NCI-H1092 (cell line): Measurements from ENCODE around the gene ABCC11.
"Not testable (repeated sequence)": the region's sequence is repeated elsewhere in the genome, so short reads cannot be mapped to it uniquely, and the experiment has no call there.

Source experiments
- DNase-seq: peaks from one replicate; lab custom pipeline; 2025; lab: John Stamatoyannopoulos, UW

Gene ABCC11

DNA sequence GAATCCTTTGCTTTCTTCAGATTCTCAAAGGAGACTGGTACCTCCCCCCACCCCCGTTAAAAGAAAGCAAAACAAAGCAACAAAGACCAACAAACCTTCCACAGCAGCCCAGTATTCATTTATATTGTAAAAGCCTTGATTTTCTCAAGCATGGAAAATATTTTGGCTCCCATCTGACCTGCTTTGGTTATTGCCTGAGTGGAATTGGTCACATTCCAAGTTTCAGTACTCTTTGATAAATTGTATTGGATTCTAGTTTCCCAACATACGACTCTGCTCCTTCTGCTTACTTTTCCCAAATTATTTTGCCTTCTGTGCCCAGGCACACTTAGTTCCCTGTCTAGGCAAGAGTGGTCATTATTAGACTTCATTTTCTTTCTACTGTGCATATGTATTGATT is 1.3 kb downstream of the ABCC11 start:
- DNase-seq: no peak

DNA sequence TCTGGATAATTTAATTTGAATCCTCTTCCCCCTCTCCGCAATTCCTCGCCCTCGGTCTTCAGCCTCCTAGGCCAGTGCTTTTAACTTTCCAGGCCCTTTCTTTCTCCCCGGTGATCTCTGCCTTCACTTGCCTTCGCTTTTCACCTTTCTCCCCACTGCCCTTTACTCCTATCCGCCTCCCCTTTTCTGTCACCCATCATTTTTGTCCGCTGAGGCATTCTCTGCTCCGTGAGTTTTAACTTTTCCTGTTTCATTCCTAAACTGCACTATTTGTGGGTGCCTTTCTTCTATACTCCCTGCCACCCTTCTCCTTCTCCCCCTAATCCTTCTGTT is 2.5 kb downstream of the ABCC11 start:
- DNase-seq: no peak

DNA sequence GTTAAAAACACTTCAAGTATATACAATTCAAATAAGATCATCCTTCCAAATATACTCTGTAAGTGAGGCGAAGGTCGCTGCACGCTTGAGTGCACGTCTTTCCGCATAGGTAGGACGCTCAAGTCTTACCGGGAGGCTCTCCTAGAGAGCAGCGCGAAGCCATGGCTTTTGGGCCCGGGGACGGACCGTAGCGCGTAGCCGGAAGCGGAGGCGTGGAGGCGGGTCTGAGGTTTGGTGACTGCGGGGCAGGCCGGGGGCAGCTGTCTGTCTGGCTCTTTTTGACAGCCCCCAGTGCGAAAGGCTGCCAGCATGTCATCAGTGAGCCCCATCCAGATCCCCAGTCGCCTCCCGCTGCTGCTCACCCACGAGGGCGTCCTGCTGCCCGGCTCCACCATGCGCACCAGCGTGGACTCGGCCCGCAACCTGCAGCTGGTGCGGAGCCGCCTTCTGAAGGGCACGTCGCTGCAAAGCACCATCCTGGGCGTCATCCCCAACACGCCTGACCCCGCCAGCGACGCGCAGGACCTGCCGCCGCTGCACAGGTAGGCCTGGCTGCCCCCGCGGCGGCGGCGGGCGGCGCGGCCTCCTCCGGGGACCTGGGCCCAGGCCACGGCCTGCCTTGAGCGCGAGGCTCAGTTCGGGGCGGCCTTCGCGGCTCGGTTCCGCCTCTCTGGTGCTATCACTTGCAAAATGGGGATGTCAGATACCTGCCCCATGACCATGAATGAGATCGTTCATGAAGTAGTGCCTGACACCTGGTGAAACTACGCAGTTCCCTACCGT is 3.1 kb downstream of the ABCC11 start, which contains the start of gene LONP2:
TSS of gene LONP2 (plus strand) at position 221 of the 783 bp plus-strand sequence. CDS start at position 310, 89 bp downstream.
- peak; percentile 82 for DNase-seq

DNA sequence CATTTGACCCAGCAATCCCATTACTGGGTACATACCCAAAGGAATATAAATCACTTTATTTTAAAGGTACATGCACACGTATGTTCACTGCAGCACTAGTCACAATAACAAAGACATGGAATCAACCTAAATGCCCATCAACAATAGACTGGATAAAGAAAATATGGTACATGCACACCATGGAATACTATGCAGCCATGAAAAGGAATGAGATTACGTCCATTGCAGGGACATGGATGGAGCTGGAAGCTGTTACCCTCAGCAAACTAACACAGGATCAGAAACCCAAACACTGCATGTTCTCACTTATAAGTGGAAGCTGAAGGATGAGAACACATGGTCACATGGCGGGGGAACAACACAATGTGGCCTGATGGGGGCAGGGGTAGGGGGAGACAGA is 7.2 kb downstream of the ABCC11 start:
- not testable (repeated sequence) for DNase-seq

DNA sequence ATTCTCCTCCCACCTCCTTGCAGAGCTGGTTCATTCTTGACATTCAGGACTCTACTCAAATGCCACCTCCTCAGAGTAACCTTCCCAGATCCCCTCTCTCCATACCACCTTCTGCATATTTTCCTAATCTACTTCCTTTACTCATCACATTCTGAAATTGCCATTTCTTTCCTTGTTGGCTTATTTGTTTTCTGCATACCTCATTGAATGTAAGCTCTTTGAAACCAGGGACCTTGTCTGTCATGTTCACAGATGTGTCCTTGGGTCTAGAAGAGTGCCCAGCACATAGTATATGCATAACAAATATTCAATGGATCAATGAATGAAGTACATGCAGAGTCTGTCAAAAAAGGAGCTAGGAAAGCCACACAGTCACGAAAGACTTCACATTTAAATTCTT is 11.1 kb downstream of the ABCC11 start:
- no peak for DNase-seq

DNA sequence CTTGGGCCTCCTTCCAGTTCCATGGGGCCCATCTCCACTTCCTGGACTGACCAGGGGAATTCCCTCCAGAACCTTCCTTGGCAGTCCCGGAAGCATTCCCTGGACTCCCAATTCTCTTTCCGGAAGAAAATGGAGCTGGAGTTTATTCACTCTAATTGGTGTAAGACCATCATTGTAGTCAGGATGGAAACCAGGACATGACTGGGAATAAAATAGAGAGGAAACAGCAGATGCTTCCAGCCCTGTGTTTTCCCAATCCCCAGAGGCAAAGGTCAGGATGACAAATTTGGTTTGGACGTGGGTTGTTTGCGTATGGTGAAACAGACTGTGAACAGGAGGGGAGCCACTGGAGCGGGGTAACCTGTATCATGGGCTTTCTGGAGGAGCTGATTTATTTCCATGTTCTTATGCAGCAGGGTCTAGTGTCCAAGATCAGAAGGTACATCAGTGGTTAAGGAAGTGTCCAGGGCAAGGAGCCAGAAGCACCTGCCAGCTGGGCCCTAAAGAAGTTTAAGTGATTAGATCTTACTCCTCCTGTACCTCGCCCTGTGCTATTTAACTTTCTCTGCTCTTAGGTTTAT is 11.7 kb downstream of the ABCC11 start:
- DNase-seq: no peak

DNA sequence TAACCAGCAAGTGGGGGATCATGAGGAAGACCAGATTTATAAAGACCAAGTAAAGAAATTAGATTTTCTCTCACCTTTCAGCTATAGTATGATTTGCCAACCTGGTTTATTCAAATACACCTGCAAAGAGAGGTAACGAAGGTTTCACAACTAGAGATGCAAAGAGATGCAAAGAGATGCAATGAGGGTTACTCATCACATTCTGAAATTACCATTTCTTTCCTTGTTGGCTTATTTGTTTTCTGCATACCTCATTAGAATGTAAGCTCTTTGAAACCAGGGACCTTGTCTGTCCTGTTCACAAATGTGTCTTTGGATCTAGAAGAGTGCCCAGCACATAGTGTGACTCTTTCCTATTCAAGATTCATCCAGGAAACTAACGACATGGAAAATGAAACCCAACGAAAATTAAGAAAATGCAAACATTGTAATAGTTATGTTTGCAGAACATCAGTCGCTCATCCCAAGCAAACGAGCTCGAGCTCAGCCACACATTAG is 12.2 kb downstream of the ABCC11 start:
- no peak for DNase-seq

DNA sequence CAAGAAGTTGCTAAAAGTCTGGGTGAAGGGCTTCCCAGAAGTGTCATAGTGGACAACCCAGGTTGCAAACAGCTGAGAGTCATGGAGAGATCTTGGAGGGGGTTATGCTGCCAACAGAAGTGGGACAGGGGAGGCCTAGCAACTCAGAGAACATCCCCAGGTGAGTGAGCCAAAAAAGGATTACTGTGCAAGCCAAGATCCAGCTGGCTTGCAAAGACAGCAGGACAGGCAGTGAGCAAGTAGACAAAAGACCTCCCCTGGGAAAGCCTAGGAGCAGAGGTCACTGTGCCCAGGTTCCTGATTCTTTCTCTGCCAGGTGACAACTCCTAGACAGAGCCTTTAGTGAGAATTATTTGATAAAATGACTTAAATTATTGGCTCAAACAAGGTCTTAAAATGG is 12.7 kb downstream of the ABCC11 start:
- DNase-seq: no peak

DNA sequence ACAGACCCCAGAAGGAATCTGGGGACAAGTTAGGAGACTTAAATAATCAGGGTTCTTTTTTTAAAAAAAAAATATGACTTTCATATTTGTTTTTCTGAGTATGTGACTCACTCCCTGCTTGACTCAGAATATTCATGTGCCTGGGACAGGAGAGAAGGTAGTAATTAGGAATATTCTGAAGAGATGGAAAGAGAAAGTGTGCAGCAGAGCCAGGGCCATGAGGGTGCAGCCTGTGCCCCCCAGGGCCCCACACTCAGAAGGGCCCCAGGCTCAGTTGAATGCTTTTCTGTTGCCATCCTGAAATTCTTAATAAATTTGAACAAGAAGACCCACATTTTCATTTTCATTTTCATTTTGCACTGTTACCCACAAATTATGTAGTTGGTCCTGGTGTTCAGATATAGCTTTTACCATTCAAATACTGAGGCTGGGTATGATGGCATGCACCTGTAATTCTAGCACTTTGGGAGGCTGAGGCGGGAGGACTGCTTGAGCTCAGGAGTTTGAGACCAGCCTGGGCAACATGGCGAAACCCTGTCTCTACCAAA is 14.8 kb downstream of the ABCC11 start:
- DNase-seq: no peak

DNA sequence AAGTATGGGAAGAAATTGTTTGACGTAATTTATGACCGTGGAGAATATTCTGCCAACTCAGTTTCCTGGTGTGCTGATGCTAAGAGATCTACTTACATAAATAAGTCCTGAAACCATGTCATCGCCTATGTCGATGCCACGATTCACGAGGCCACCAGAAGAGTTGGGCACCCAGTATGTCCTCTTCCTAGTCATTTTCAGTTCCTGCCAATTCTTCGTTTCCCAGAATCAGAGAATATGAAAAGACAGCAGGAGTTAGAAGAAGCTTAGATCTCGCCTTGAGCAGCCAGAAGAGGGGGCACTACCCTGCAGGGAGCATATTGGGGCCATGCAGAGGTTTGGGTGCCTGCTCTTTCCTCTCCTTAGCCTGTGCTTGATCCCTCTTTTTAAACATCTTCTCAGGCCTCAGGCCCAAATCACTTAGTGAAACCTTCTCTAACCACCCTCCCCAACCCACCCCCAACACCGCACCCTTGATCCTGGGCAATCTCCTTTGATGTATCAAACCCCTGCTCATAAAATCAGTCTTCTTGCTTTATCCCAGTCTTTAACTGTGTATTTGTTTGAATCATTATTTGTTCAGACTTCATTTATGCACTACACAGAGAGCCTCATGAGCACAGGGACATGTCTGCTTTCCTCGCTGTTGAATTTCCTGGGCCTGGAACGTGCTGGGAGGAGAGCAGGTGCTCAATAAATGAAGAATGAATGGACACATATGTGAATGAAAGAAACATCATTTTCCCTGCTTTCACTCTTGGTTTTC is 15.4 kb downstream of the ABCC11 start:
- DNase-seq: no peak

DNA sequence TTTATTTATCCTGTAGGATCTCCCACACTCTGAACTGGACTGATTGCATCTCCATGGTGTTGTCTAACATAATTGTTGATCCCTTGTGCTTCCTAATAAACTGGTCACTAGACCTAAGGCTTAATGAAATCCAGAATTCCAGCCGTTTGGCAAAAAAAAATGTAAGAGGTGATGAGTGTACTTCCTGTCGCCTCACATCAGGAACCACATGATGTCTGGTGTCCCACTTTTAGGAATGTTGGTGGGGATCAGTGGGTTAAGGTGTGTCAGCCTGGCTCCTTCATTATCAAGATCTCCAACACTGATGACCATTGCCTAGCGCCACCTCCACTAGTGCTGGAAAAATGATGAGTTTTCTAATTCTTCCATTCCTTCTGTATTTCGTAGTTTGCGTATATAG is 21.9 kb downstream of the ABCC11 start:
- DNase-seq: no peak

DNA sequence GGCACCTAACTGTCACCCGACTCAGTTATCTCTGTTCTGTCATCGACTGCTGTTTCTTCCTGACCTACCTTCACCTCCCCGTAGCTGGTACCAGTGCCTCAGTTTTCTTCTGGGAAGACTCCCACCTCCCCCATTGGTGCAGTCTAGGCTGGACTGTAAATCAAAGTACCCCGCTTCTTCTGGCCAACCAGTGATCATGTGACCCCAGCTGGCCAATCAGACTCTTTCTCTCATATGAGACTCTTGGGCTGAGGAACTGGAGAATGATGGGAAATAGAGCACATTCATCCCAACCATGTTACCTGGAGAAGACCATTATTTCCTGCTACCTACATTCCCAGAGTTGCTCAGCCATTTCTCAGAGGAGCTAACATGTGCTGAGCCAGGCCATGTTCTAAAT is 23.8 kb downstream of the ABCC11 start:
- DNase-seq: no peak

DNA sequence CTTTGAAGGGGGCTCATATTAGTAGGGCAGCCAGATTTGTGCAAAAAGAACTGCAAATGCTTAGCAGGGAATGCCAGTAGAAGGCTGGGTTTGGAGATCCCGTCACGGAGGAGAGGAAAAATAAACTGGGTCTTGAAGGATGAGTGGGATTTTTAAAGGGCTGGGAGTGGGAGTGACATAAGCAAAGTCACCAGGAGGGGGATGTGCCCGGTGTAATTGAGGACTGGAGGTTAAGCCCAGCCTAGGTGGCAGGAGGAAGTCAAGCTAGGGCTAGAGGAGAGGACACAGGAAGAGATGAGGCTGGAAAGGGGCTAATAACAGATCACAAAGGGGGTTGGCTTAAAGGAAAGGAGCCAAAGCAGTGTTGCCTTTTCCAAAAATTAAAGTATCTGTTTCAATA is 26.4 kb downstream of the ABCC11 start:
- no peak for DNase-seq

DNA sequence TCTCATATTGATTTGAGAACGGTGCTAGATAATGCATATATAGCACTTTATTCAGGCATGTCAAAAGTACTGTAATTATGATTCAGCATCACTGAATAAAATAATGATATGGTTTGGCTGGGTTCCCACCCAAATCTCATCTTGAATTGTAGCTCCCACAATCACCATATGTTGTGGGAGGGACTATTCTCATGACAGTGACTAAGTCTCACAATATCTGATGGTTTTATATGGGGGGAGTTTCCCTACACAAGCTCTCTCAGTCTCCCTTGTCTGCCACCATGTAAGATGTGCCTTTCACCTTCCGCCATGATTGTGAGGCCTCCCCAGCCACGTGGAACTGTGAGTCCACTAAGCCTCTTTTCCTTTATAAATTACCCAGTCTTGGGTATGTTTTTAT is 28.9 kb downstream of the ABCC11 start:
- no peak for DNase-seq

DNA sequence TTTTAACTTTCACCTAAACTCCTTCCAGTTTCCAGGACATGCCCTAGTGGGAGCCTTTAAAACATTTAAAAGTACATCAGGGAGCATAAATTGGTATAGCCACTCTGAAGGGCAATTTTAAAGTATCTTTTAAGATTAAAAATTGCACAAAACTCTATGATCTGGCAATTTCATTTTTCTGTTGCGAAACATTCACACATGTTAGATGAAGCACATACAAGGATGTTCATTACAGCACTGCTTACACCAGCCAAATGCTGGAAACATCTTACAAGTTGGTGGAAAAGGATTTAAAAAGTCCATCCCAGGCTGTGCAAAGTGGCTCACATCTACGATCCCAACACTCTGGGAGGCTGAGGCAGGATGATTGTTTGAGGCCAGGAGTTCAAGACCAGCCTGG is 29.6 kb downstream of the ABCC11 start:
- no peak for DNase-seq

DNA sequence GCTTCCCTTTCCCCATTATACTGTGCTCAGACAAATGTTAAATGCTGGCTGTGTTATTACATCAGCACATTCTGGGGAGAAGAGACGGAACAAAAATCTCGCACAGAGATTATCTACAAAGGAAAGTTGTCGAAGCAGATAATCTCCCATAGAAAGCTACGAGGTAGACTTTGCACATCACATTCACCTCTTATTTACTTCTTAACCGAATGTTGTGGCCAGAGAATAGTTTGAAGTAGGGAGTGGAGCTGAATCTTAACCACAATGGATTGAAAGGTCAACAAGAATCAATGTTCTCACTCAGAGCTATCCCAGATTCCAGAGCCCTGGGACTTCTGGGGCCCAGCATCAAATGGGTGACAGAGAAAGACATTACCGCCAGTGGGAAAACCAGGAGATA is 31.6 kb downstream of the ABCC11 start:
- no peak for DNase-seq

DNA sequence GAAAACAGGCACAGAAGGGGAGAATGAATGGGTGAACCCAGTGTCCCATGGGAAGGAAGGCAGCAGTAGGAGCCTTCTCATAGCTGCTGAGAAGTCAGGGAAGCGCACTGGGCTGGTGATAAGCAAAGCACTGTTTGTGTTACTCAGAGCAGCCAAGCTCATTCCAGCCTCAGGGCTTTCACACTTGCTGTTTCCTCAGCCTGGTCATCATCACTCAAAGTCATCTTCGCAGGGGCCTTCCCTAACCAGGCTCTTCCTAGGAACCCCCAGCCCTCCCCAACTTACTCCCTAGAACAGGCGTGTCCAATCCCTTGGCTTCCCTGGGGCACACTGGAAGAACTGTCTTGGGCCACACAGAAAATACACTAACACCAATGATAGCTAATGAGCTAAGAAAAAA is 35.3 kb downstream of the ABCC11 start:
- no peak for DNase-seq

DNA sequence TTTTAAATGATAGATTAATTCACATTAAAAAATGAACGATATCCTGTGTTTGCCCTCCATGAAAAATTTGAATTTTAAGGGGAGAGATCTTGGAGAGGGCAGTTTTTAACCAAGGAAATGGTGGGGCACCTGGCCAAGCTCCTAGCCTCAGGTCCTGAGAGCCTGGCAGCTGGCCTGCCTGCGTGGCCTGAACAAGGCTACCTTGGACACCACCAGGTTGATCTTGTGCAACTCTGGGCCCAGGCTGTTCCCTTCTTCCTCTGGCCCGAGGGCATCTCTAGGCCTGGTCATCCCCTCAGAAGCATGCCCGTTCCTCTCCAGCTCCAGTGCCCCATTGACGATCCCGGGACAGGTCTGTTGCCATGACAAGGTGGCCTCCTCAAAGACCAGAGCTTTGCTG is 36.6 kb downstream of the ABCC11 start:
- no peak for DNase-seq

DNA sequence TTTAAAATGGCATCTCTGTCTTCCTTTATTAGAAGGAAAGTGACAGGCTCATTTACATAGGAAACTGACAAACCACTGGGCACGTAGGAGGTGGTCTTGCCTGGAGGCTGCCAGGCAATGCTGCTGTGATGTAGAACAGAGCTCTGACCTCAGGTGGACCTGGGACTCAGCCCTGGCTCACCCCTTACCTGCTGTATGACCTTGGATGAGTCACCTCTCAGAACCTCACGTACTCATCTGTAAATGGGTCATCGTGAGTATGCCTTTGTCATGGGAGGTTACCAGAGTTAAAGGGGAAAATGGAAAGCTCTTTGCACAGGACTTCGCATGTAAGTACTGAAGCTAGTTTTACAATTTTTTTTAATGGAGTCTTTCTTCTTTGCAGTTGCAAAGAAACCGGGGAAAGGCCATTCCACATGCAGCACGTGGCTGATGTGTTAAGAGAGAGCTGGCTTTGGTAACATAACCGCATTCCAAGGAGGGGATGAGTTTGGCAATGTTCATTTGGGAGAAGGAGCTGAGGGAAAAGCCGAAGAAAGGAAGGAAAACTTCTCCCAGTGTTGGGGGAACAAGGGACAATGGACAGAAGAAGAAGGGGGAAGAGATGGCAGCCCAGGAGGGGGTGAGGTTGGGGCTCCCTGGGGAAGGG is 40.6 kb downstream of the ABCC11 start:
- DNase-seq: no peak

DNA sequence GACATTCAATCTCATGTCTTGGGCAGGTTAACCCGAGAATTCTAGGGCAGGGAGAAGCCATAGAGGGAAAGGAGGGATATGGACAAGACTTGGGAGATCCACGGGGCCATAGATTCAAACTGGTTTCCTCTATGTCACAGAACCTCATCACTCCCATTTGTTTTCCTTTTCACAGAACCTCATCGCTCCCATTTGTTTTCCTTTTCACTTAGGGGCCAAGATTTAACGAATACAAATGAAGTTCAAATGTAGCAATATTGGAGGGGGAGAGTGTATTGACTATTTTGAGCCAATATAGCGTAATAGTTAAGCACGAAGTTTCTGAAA is 42.6 kb downstream of the ABCC11 start:
- no peak for DNase-seq

DNA sequence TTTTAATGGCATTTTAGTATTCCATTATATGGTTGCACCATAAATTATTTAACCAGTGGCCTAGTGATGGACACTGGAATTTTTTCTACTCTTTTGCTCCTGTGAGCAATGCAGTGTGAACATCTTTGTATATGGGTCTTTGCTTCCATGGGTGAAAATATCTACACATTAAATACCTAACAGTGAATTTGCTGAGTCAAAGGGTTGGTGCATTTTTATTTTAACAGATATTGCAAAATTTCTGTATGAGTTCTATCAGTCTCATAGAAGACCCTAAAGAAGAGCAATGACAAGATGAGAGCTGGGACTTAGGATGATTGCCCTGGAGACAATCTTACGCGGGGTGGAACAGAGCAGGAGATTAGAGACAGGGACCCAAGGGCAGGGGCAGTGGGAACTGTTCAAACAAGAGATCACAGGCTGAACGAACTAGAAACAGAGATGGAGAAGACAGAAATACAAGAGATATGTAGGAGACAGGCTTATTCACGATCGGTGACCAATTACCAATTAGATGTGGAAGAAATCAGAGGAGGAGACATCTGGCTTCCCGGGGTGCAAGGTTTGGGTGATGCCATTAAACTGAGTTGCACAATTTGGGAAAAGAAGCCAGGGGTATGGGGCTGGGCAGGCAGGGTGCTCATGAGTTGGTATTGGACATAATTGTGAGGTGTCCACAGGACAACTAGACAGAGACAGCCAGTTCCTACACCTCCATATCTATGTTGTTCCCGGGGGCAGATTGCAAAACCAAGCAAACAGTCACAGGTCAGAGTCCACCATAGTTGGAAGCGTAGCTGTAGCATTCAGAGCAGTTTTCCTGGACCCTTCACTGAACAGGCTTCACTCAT is 43.1 kb downstream of the ABCC11 start:
- no peak for DNase-seq
